HG03460 (cell line): Measurements from ENCODE around the gene MLEC.
A peak's percentile ranks its signal among the peaks of the same experiment; 100 is the strongest.
"Not testable (repeated sequence)": the region's sequence is repeated elsewhere in the genome, so short reads cannot be mapped to it uniquely, and the experiment has no call there.

Experiments
- ATAC-seq: cut with Tn5 transposase; IDR thresholded peaks from one replicate; pipeline ENCODE4 v1.9.1; 2021; ENCODE audit not compliant: unreplicated experiment

Gene MLEC

GRCh38 chr12:120661432-120661831, 25.5 kb upstream of the MLEC start:
- ATAC-seq = no peak

GRCh38 chr12:120662879-120663278, 24.1 kb upstream of the MLEC start:
- ATAC-seq = no peak

GRCh38 chr12:120663741-120664140, 23.2 kb upstream of the MLEC start:
- no peak for ATAC-seq

- no peak for ATAC-seq
Measured at GRCh38 chr12:120666571-120667390, 20.2 kb upstream of the MLEC start.

GRCh38 chr12:120668091-120668867, 18.7 kb upstream of the MLEC start:
- no peak for ATAC-seq

GRCh38 chr12:120668868-120669840, 17.8 kb upstream of the MLEC start:
- ATAC-seq = peak; percentile 55

- ATAC-seq = not testable (repeated sequence)
Measured at GRCh38 chr12:120670237-120670636, 16.7 kb upstream of the MLEC start.

GRCh38 chr12:120670667-120671066, 16.3 kb upstream of the MLEC start:
- ATAC-seq = no peak

- no peak for ATAC-seq
Measured at GRCh38 chr12:120674097-120674636, 12.8 kb upstream of the MLEC start.

- ATAC-seq = peak; percentile 64
Measured at GRCh38 chr12:120677765-120678473, 9.0 kb upstream of the MLEC start.

GRCh38 chr12:120678572-120678971, 8.4 kb upstream of the MLEC start:
- ATAC-seq = peak; percentile 9

GRCh38 chr12:120680165-120680738, 6.7 kb upstream of the MLEC start:
- ATAC-seq = no peak

GRCh38 chr12:120684523-120684932, 2.4 kb upstream of the MLEC start:
- no peak for ATAC-seq

GRCh38 chr12:120685522-120685921, 1.4 kb upstream of the MLEC start:
- ATAC-seq = no peak

- peak; percentile 66 for ATAC-seq
Measured at GRCh38 chr12:120686151-120686689, 729 bp upstream of the MLEC start.

GRCh38 chr12:120687578-120688289, 785 bp downstream of the MLEC start:
- ATAC-seq = no peak

GRCh38 chr12:120688527-120689071, 1.6 kb downstream of the MLEC start:
- no peak for ATAC-seq

- no peak for ATAC-seq
Measured at GRCh38 chr12:120689397-120690082, 2.6 kb downstream of the MLEC start.
